ENCODE measurements around the gene TRIM2.

DNA sequence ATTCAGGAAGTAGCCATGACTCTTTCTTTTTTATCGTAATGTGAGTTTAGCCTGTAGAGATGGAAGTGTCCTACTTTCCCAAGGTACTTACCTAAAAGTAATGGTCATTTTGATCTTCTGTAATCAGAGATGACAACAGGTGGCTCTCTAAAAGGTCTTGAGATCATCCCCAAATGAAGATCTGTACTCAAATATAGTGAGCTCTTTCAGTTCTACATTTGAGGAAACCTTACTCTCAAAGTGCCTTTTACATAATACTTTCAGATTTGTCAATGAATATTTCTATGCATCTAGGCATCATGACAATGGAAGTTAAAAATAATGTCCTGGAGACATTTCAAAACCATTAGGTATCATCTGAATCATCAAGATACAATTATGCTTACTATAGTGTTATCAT, 123.0 kb downstream of the TRIM2 start:
- TF ChIP-seq CTCF (IDR thresholded peaks at IDR 0.05) (no peak), POLR2A (IDR thresholded peaks at IDR 0.05) (no peak)

Measured in body of pancreas (tissue), 4 donors.